ENCODE data around the gene TIMM44. TPM values are rescaled to one million over a fixed set of nuclear protein-coding genes. Genes with fewer than 3 reads are reported as not detected.

Gene TIMM44
- total RNA-seq, 2 experiments from 2014 or later: 63.6 to 69.6 TPM

DNA sequence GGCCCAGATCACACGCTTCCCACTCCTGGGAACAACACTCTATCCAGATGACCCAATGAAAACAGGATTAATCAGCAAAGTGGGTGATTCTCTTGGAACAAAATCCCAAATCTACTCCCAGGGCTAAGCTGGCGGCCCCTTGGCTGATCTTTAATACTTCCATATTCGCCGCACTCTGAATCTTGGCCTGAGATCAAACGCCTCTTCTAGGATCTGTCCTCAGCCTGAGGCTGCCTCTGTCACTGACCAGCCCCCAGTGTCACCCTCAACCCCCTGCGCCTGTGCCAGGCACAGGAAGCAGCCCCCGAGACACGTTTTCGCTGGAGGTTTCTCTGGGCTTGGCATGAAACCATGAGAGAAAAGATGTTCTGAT is 15.1 kb downstream of the TIMM44 start:
- Mint-ChIP-seq H3K9me3 (ENCODE audit: insufficient read depth) (no peaks in the 10 kb centered on the region), H3K27ac (no peak overlapping the region), H3K4me1 (ENCODE audit: low read depth) (peaks cover 14% of the 10 kb centered on the region), H3K4me3 (no peak overlapping the region), H3K27me3 (ENCODE audit: low read depth) (no peaks in the 10 kb centered on the region), H3K36me3 (ENCODE audit: low read depth) (peaks cover 8% of the 10 kb centered on the region)
- POLR2A ChIA-PET: no interaction called here
- DNase-seq (no peak), ATAC-seq (no peak)
- CTCF ChIA-PET: interaction anchor here (0.9 to 5.6 kb wide), 5 partner anchors 11 to 59 kb away, joined by 3 to 50 read pairs (median 4); partner anchors contain the start of genes MAP2K7 and TIMM44

DNA sequence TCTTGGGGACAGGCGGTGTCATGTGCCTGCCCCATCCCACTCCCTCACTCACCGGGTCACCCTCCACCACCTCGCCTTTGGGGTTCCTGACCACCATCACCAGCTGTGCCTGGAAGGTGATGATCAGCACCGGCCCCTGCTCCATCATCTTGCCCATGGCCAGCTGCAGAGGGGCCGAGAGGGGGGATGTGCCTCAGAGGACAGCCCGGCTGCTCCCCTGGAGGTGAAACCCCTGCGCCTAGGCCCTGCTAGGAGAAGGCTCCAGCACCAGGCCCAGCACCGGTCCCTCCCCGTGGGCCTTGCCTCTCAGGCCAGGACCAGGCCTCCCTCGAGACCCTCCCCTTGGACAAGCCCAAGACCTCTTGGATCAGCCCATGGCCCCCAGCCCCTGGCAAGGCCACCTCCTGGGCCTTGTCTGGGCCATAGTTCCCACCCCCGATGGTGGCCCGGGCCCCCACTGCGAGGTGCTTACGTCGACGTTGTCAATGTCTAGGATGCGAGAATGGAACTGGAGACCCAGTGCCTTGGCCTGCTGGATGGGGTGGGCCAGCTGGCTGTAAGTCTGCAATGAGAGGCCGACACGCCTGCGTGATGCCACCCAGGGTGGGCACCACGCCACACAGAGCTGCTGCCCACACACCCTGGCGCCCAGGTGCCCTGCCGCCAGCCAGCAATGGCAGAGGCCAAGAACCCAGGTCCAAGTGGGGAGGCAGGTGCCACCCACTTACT is 15.7 kb downstream of the TIMM44 start:
- ATAC-seq: no peak
- Mint-ChIP-seq H3K27ac (no peak overlapping the region), H3K4me1 (ENCODE audit: low read depth) (peaks cover 14% of the 10 kb centered on the region), H3K9me3 (ENCODE audit: insufficient read depth) (no peaks in the 10 kb centered on the region), H3K4me3 (no peak overlapping the region), H3K27me3 (ENCODE audit: low read depth) (no peaks in the 10 kb centered on the region), H3K36me3 (ENCODE audit: low read depth) (peaks cover 12% of the 10 kb centered on the region)
- ChIA-PET CTCF (interaction anchor here (5.6 kb wide), 1 partner anchor 16 kb away, joined by 50 read pairs; the partner anchor contains the start of gene TIMM44), POLR2A (no interaction called here)
- DNase-seq: no peak

DNA sequence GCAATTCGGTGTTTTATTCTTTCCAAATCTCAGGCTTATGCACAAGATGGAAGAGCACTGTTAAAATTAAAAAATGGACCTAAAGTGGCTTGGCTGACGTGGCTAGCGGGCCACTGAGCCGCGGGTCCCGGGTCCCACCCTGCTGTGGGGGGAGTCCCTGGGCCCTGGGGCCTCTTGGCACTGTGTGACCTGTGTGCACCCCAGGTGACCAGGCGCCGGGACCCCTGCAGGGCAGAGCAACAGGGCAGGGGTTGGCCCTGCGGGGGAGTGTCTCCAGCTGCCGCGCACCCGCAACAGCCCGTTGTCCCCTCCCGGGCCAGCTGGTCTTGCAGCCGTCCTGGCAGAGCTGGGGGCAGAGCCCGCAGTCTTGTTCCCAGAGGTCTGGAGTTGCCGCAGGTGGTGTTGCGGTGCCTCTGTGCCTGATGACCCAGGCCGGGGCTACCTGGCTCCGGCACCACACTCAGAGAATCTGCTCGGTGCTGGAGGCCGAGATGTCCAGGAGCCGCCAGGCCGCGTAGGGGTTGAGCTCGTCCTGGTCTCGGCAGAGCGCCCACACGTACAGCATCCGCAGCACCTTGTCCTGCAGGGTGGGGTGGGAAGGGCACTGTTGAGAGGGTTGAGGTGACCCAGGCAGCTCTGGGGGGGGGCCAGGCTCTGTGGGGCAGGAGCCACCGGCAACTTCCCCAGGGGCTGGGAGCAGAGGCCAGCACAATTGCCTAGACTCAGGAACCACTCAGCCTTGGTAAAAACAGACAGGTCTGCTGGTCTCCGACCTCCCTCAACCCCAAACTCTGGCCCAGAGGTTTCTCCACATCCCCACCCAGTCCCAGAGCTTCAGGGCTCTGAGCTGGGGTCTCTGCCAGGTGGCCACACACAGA is 16.5 kb downstream of the TIMM44 start:
- POLR2A ChIA-PET: no interaction called here

DNA sequence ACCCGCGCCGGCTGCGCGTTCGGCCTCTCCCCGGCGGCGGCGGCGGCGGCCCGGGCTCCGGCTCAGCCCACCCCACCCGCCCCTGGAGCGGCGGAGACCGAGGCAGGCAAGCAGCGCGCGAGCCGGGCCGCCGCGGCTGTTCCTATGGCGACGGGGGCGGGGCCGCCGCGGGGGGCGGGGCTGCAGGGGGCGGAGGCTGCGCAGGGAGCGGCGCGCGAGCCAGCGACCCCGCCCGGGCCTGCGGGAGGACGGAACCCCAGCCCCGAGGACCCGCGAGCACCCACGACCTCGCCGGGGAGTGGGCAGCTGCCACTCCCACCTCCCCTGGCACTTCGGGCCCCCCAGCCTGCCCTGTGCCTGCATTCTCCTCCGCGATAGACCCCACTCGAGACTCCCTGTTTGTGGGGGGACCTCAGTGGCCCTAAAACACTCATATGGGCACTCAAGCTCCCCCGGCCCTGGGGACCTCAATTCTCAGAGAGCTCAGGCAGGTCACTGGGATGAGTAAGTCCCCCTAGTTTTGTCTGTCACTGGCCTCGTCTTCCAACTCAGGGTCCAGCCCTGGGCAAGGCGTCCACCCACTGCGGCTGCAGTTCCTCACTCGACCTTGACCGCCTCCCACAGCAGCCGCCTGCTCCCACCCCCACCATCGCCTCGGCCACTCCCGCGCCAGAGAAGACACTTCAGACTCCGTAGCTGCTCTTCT is 17.3 kb downstream of the TIMM44 start, which contains the start of gene CTXN1:
Gene CTXN1, minus strand, starts transcription at position 115 of the 706 bp plus-strand sequence. CDS start 597 bp downstream, outside the sequence.
- peak; percentile 45 for ATAC-seq
- H3K27me3 Mint-ChIP-seq (ENCODE audit: low read depth): no peaks in the 10 kb centered on the region
- peaks cover 25% of the 10 kb centered on the region for H3K4me1 Mint-ChIP-seq (ENCODE audit: low read depth)
- POLR2A ChIA-PET: no interaction called here
- peak within 1 kb of the TSS; percentile 75 for H3K27ac Mint-ChIP-seq
- H3K36me3 Mint-ChIP-seq (ENCODE audit: low read depth): peaks cover 9% of the 10 kb centered on the region
- CTCF ChIA-PET: interaction anchor here (1.1 to 1.3 kb wide), 2 partner anchors 17 to 358 kb away, joined by 3 to 6 read pairs; partner anchors contain the start of gene TIMM44
- peak within 1 kb of the TSS; percentile 74 for H3K4me3 Mint-ChIP-seq
- H3K9me3 Mint-ChIP-seq (ENCODE audit: insufficient read depth): no peaks in the 10 kb centered on the region
- DNase-seq: peak; percentile 75

More for the DNA sequence above, 16.5 kb downstream of the TIMM44 start:
- H3K27me3 Mint-ChIP-seq (ENCODE audit: low read depth): no peaks in the 10 kb centered on the region
- H3K27ac Mint-ChIP-seq: no peak overlapping the region
- peak overlapping the region; percentile 59 for H3K4me3 Mint-ChIP-seq
- no peaks in the 10 kb centered on the region for H3K9me3 Mint-ChIP-seq (ENCODE audit: insufficient read depth)
- ATAC-seq (no peak), DNase-seq (no peak)
- peaks cover 11% of the 10 kb centered on the region for H3K36me3 Mint-ChIP-seq (ENCODE audit: low read depth)
- H3K4me1 Mint-ChIP-seq (ENCODE audit: low read depth): peaks cover 17% of the 10 kb centered on the region
- CTCF ChIA-PET: interaction anchor here (1.1 to 5.6 kb wide), 3 partner anchors 16 to 358 kb away, joined by 3 to 50 read pairs (median 6); partner anchors contain the start of gene TIMM44

DNA sequence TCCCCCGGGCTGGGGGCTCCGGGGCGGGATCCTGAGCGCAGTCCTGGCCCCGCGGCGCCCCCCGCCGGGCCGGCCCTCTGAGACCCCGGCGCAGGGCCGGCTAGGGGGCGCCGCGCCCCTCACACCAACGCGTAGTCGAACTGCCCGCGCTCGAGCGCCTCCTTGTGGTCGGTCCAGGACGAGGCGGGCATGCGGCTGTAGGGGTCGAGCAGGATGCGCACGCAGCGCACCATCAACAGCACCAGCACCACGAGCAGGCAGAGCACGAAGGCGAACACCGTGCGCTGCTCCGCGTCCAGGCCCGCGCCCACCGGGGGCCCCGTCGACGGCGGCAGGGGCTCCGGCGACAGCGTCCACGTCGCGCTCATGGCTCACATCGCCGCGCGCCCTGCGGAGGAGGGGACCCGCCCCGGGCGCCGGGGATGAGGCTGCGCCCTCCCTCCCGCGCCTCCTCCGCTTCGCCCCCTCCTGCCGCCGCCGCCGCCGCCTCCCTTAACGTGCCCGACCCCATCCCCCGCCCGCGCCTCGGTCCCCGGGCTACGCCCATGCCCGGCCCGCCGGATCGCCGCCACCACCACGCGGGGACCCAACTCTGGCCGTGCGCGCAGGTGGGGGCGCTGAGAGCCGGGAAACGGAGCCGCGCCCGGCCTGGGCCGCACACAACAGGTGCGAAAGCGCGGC is 18.2 kb downstream of the TIMM44 start:
- ChIA-PET POLR2A (no interaction called here), CTCF (no interaction called here)
- peak overlapping the region; percentile 74 for H3K4me3 Mint-ChIP-seq
- peaks cover 29% of the 10 kb centered on the region for H3K4me1 Mint-ChIP-seq (ENCODE audit: low read depth)
- peak; percentile 89 for DNase-seq
- no peaks in the 10 kb centered on the region for H3K9me3 Mint-ChIP-seq (ENCODE audit: insufficient read depth)
- H3K36me3 Mint-ChIP-seq (ENCODE audit: low read depth): peaks cover 8% of the 10 kb centered on the region
- peak overlapping the region; percentile 75 for H3K27ac Mint-ChIP-seq
- ATAC-seq: peak; percentile 50
- H3K27me3 Mint-ChIP-seq (ENCODE audit: low read depth): no peaks in the 10 kb centered on the region

DNA sequence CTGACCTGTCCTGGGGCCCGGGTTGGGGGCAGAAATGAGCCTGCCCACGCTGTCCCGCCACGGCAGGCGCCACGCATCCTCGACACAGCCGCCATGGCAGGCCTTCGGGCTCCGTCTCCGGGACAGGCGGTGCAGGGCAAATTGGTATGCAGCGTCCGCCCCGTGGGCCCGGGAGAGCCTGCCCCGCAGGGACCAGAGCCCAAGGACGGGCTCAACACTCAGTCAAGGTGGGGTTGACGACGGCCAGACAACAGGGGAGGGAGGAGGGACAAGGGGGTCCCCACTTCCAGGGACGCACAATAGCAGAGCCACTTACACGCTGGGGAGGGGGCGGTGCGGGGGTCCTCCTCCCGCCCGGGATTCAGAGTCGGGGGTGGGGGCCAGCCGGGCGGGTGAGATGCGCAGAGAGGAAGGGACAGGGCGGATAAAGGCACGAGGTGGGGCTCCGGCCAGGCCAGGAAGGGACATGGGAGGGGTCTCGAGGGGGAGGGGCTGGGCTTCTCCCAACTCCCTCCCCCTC is 18.8 kb downstream of the TIMM44 start:
- Mint-ChIP-seq H3K4me3 (no peak overlapping the region), H3K4me1 (ENCODE audit: low read depth) (peaks cover 34% of the 10 kb centered on the region), H3K36me3 (ENCODE audit: low read depth) (peaks cover 8% of the 10 kb centered on the region), H3K9me3 (ENCODE audit: insufficient read depth) (no peaks in the 10 kb centered on the region), H3K27ac (no peak overlapping the region), H3K27me3 (ENCODE audit: low read depth) (peaks cover 3% of the 10 kb centered on the region)
- ATAC-seq (no peak), DNase-seq (no peak)
- ChIA-PET POLR2A (no interaction called here), CTCF (no interaction called here)

DNA sequence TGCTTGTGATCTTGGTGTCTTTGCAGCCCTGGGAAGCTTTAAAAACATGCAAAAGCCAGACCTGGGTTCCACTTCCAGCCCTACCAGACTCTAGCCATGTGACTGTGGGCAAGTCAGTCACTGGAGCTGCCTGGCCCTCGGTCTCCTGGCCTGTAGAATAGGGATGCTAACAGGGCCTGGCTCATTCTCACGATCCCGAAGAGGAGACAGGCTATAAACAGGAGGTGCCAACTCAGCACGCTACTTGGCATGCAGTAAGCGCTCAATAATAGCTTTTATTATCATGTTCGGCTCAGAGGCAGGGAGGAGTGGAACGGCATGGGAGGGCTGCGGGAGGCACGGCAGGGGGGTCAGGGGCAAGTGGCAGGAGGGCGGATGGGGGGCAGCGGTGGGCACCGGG is 19.2 kb downstream of the TIMM44 start:
- H3K27me3 Mint-ChIP-seq (ENCODE audit: low read depth): peaks cover 5% of the 10 kb centered on the region
- peaks cover 37% of the 10 kb centered on the region for H3K4me1 Mint-ChIP-seq (ENCODE audit: low read depth)
- POLR2A ChIA-PET: no interaction called here
- H3K9me3 Mint-ChIP-seq (ENCODE audit: insufficient read depth): no peaks in the 10 kb centered on the region
- H3K36me3 Mint-ChIP-seq (ENCODE audit: low read depth): peaks cover 8% of the 10 kb centered on the region
- ATAC-seq (no peak), DNase-seq (no peak)
- H3K4me3 Mint-ChIP-seq: no peak overlapping the region
- H3K27ac Mint-ChIP-seq: no peak overlapping the region
- CTCF ChIA-PET: interaction anchor here (0.7 to 0.8 kb wide), 2 partner anchors 21 to 55 kb away, joined by 3 to 4 read pairs; partner anchors contain the start of gene MAP2K7

DNA sequence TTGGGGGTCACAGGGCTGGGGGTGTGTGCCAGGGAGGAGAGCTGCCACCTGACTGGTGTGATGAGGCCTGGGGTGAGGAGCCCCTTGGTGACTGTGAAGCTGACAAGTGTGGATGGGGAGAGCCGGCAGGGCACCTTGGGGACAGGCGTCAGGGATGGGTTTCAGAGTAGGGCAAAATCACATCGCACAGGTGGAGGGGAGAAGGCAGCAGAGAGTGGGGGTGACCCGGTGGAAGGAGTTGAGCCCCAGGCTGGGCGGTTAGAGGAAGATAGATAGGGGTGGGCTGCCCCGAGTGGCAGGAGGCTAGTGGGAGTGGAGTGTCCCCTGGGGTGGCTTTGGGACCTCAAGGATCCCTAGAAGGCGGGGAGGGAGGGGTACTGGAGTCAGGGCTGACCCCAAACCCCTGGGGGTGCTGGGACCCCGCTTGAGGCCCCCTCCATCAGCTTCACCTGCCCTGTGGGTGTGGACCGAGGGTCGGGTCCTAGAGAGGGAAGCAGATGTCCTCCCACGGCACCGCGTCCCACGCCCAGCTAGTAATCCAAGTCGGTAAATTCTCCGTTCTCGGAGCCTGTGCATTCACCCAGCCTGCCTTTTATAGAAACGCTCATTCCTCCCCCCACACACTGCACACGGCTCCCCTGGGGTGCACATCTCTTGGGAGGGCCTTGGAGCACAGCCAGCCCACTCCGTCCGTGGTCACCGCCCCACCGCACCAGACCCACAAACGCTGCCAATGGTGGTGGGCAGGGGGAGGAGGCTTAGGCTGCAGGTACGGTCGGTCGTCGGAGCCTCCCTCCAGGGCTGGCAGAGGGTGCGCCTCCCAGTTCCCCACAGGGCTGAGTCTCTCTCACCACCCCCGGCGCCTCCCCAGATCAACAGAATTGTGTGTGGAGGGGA is 19.9 kb downstream of the TIMM44 start:
- ATAC-seq: no peak
- no peak overlapping the region for H3K4me3 Mint-ChIP-seq
- peaks cover 8% of the 10 kb centered on the region for H3K36me3 Mint-ChIP-seq (ENCODE audit: low read depth)
- H3K27me3 Mint-ChIP-seq (ENCODE audit: low read depth): peaks cover 9% of the 10 kb centered on the region
- H3K4me1 Mint-ChIP-seq (ENCODE audit: low read depth): peaks cover 33% of the 10 kb centered on the region
- no peaks in the 10 kb centered on the region for H3K9me3 Mint-ChIP-seq (ENCODE audit: insufficient read depth)
- no peak for DNase-seq
- CTCF ChIA-PET: interaction anchor here (0.7 to 0.8 kb wide), 2 partner anchors 20 to 54 kb away, joined by 3 to 4 read pairs; partner anchors contain the start of gene MAP2K7
- POLR2A ChIA-PET: no interaction called here
- H3K27ac Mint-ChIP-seq: peak overlapping the region; percentile 52

DNA sequence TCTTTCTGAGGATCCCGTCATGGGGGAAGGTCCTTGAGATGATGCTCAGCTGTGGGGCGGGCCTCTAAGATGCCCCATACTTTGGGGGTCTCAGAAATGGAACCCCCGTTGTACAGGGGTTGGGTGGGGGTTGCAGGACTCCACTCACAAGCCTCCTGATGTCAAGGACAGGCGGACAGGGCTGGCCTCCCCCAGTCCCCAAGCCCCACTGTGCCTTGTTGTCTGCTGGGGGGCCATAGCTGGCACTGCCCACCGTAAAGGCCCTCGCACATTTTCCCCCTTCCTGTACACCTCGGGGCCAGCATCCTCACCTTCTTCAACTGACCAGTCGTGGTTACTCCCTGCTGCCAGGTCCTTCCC is 20.6 kb downstream of the TIMM44 start:
- Mint-ChIP-seq H3K4me3 (no peak overlapping the region), H3K9me3 (ENCODE audit: insufficient read depth) (no peaks in the 10 kb centered on the region), H3K36me3 (ENCODE audit: low read depth) (peaks cover 8% of the 10 kb centered on the region), H3K27ac (no peak overlapping the region), H3K27me3 (ENCODE audit: low read depth) (peaks cover 14% of the 10 kb centered on the region), H3K4me1 (ENCODE audit: low read depth) (peaks cover 38% of the 10 kb centered on the region)
- ATAC-seq (no peak), DNase-seq (no peak)
- POLR2A ChIA-PET: no interaction called here
- CTCF ChIA-PET: no interaction called here

DNA sequence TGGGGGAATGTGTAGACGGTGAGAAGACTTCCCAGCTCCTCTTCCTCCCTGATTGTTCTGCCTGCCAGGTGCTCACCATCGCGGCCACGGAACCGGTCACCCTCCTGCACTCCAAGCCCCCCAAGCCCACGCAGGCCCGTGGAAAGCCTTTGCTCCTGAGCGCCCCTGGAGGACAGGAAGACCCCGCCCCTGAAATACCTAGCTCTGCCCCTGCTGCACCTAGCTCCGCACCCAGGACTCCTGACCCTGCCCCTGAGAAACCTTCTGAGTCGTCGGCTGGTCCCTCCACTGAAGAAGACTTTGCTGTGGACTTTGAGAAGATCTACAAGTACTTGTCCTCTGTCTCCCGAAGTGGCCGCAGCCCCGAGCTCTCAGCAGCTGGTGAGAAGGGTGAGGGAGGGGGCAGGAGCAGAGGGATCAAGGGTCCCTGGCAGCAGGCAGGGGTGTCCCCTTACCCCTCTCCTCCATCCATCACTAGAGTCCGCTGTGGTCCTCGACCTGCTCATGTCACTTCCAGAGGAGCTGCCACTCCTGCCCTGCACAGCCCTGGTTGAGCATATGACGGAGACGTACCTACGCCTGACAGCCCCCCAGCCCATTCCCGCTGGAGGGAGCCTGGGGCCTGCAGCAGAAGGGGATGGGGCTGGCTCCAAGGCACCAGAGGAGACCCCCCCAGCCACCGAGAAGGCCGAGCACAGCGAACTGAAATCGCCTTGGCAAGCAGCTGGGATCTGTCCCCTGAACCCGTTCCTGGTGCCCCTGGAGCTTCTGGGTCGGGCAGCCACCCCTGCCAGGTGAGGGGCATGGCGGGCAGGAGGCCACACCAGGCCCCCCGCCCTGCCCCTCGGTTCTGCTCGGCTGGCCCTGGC is 21.3 kb downstream of the TIMM44 start:
- peak overlapping the region; percentile 38 for H3K4me3 Mint-ChIP-seq
- ChIA-PET POLR2A (no interaction called here), CTCF (interaction anchor here (2.7 to 3.2 kb wide), 2 partner anchors 22 to 53 kb away, joined by 20 to 40 read pairs; partner anchors contain the start of gene TIMM44)
- H3K27ac Mint-ChIP-seq: no peak overlapping the region
- ATAC-seq: no peak
- no peaks in the 10 kb centered on the region for H3K9me3 Mint-ChIP-seq (ENCODE audit: insufficient read depth)
- H3K36me3 Mint-ChIP-seq (ENCODE audit: low read depth): peaks cover 8% of the 10 kb centered on the region
- H3K4me1 Mint-ChIP-seq (ENCODE audit: low read depth): peaks cover 42% of the 10 kb centered on the region
- H3K27me3 Mint-ChIP-seq (ENCODE audit: low read depth): peaks cover 18% of the 10 kb centered on the region
- DNase-seq: no peak

Measured in activated CD8-positive, alpha-beta T cell treated with anti-CD3 and anti-CD28 coated beads, Interleukin-2, amount 10 ng/mL, durations not matched to agents 7 days and 5 days (primary cell).